Nephron progenitor cell (in vitro differentiated cells): ENCODE data around the gene AIP.
"Not testable (repeated sequence)": the region's sequence is repeated elsewhere in the genome, so short reads cannot be mapped to it uniquely, and the experiment has no call there.

Experiments used
- DNase-seq: peaks from one replicate; pipeline ENCODE4 v3.0.0; 2021
- H3K27ac Mint-ChIP-seq: 2 replicates; pipeline ENCODE4 v1.8.0; 2021; ENCODE audit warnings: mild to moderate bottlenecking, moderate library complexity, mixed read lengths
- H3K27me3 Mint-ChIP-seq: 2 replicates; pipeline ENCODE4 v1.8.0; 2021; ENCODE audit warnings: mild to moderate bottlenecking, low read depth, mixed read lengths; ENCODE audit not compliant: poor library complexity
- H3K36me3 Mint-ChIP-seq: 2 replicates; pipeline ENCODE4 v1.8.0; 2021; ENCODE audit warnings: low read depth, mixed read lengths
- H3K4me1 Mint-ChIP-seq: 2 replicates; pipeline ENCODE4 v1.8.0; 2021; ENCODE audit warnings: mixed read lengths
- H3K4me3 Mint-ChIP-seq: 2 replicates; pipeline ENCODE4 v1.8.0; 2021; ENCODE audit warnings: mild to moderate bottlenecking, moderate library complexity, mixed read lengths
- H3K9me3 Mint-ChIP-seq: 2 replicates; pipeline ENCODE4 v1.8.0; 2021; ENCODE audit warnings: mild to moderate bottlenecking, moderate library complexity, mixed read lengths
- CTCF ChIP-seq: fragments of 200-600 bp; sonication (generic); IDR thresholded peaks from 2 replicates; pipeline ENCODE4 v1.5.0; 2021; ENCODE audit warnings: antibody characterized with exemption

Gene AIP

DNA sequence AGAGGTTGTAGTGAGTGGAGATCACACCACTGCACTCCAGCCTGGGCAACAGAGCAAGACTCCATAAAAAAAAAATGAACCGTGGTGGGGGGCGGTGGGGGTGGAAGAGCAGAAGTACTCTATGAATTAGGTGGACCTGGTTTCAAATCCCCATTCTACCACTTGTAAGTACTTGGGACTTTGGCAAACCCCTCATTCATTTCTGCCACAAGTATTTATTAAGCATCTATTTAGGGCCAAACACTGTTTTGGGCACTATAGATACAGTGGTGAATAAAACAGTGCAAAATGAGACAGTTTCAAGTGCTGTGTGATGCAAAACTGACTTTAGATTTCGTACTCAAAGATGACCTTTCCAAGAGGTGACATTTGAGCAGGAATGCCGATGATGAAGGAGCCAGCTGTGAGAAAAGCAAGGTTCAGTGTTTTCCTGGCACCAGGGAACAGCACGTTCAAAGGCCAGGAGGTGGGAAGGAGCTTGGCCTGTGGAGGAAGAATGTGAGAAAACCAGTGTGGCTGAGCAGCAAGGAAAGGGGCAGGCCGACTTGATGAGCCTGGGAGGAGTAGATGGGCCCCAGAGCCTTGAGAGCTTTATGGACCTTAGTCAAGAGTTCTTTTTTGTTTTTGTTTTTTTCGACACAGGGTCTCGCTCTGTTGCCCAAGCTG lies 12.4 kb upstream of the AIP start:
- H3K27ac Mint-ChIP-seq = peak overlapping the region; percentile 32
- DNase-seq = no peak
- no peak for TF ChIP-seq CTCF
- H3K4me3 Mint-ChIP-seq = no peak overlapping the region
- H3K36me3 Mint-ChIP-seq = peaks cover under 1% of the 10 kb centered on the region
- peaks cover 9% of the 10 kb centered on the region for H3K27me3 Mint-ChIP-seq
- no peaks in the 10 kb centered on the region for H3K9me3 Mint-ChIP-seq
- H3K4me1 Mint-ChIP-seq = peaks cover 29% of the 10 kb centered on the region

GRCh38 chr11:67472882-67473281 lies 9.9 kb upstream of the AIP start:
- peaks cover 14% of the 10 kb centered on the region for H3K9me3 Mint-ChIP-seq
- peaks cover 12% of the 10 kb centered on the region for H3K27me3 Mint-ChIP-seq
- no peak overlapping the region for H3K4me3 Mint-ChIP-seq
- peaks cover 21% of the 10 kb centered on the region for H3K4me1 Mint-ChIP-seq
- no peak for DNase-seq
- H3K27ac Mint-ChIP-seq = no peak overlapping the region
- no peak for TF ChIP-seq CTCF
- H3K36me3 Mint-ChIP-seq = no peaks in the 10 kb centered on the region

DNA sequence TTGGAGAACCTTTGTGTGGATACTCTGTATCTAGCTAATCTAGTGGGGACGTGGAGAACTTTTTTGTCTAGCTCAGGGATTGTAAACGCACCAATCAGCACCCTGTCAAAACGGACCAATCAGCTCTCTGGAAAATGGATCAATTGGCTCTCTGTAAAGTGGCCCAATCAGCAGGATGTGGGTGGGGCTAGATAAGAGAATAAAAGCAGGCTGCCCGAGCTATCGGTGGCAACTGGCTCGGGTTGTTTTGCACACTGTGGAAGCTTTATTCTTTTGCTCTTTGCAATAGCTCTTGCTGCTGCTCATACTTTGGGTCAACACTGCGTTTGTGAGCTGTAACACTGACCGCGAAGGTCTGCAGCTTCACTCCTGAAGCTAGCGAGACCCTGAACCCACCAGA lies 6.1 kb upstream of the AIP start:
- not testable (repeated sequence) for H3K27ac Mint-ChIP-seq, H3K4me1 Mint-ChIP-seq, H3K4me3 Mint-ChIP-seq, DNase-seq, H3K36me3 Mint-ChIP-seq
- H3K9me3 Mint-ChIP-seq = peaks cover 19% of the 10 kb centered on the region
- H3K27me3 Mint-ChIP-seq = peaks cover 22% of the 10 kb centered on the region

- H3K36me3 Mint-ChIP-seq = not testable (repeated sequence)
These were observed 5.3 kb upstream of the AIP start for GRCh38 chr11:67477344-67478050.

GRCh38 chr11:67482275-67482826 lies 475 bp upstream of the AIP start:
- H3K4me1 Mint-ChIP-seq = peaks cover 41% of the 10 kb centered on the region
- H3K27me3 Mint-ChIP-seq = peaks cover 24% of the 10 kb centered on the region
- DNase-seq = no peak
- peaks cover 7% of the 10 kb centered on the region for H3K36me3 Mint-ChIP-seq
- H3K9me3 Mint-ChIP-seq = peaks cover 13% of the 10 kb centered on the region
- no peak overlapping the region for H3K27ac Mint-ChIP-seq
- peak overlapping the region; percentile 86 for H3K4me3 Mint-ChIP-seq
- TF ChIP-seq CTCF = no peak

More at GRCh38 chr11:67477344-67478050, 5.3 kb upstream of the AIP start:
- peaks cover 21% of the 10 kb centered on the region for H3K27me3 Mint-ChIP-seq
- H3K4me3 Mint-ChIP-seq, H3K27ac Mint-ChIP-seq, DNase-seq: not testable (repeated sequence)
- peaks cover 19% of the 10 kb centered on the region for H3K9me3 Mint-ChIP-seq
- peaks cover 11% of the 10 kb centered on the region for H3K4me1 Mint-ChIP-seq

DNA sequence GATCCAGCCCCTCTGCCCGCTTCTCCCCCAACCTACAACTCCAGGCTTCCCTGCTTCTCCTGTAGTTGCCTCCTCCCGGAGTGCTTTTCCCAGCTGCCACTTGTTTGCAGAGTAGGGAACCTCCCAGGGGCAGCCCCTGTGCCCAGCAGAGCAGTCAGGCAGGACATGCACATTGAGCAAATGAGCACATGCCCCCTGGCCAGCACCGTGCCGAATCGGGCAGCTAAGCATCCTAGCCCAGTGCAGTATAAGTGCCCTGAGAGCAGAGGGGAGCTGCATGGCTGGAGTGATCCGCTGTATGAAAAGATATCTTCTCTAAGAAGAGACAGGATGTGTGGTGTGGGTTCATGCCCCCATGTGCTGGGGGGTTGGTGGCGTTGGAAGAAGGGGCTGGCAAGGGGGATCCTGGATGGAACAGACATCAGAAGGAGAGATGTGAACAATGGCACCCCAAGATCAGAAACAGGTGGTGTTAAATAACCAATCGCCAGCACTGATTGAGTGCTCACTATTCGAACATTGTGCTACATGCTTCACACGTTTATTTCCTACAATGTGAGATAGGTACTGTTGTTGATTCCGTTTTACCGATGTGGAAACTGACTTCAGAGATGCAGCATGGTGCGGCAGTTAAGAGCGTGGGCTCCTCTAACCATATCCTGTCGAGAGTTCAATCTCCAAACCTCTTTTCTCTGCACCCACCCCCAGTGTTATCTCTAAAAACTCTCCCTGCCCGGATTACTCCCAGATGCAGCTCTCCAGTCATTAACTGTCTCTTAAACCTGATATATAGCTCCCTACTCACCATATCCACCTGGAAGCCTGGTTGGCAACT lies 1.2 kb downstream of the AIP start:
- no peak for DNase-seq
- no peak overlapping the region for H3K27ac Mint-ChIP-seq

More for the DNA sequence above, 1.2 kb downstream of the AIP start:
- Mint-ChIP-seq H3K27me3 (peaks cover 18% of the 10 kb centered on the region), H3K36me3 (peaks cover 15% of the 10 kb centered on the region), H3K9me3 (peaks cover 8% of the 10 kb centered on the region), H3K4me1 (peaks cover 48% of the 10 kb centered on the region), H3K4me3 (peak overlapping the region; percentile 86)
- TF ChIP-seq CTCF = no peak
